HFFc6 (cell line): ENCODE data around the gene POLK. TPM values are rescaled to one million over a fixed set of nuclear protein-coding genes. Genes with fewer than 3 reads are reported as not detected.
"Not testable (repeated sequence)": the region's sequence is repeated elsewhere in the genome, so short reads cannot be mapped to it uniquely, and the experiment has no call there.

Experiments used
- DNase-seq: peaks from one replicate; pipeline ENCODE4 v3.0.0-alpha.2; 2018
- H3K27ac Mint-ChIP-seq: 2 replicates; pipeline ENCODE4 v1.8.0; 2020; ENCODE audit warnings: mild to moderate bottlenecking, mixed read lengths
- H3K27me3 Mint-ChIP-seq: 2 replicates; pipeline ENCODE4 v1.8.0; 2021; ENCODE audit warnings: mild to moderate bottlenecking, moderate library complexity, mixed read lengths; ENCODE audit not compliant: insufficient read depth
- H3K36me3 Mint-ChIP-seq: 2 replicates; pipeline ENCODE4 v1.8.0; 2021; ENCODE audit warnings: low read depth, mixed read lengths
- H3K4me1 Mint-ChIP-seq: 2 replicates; pipeline ENCODE4 v1.8.0; 2020; ENCODE audit warnings: low read depth, mixed read lengths
- H3K4me3 Mint-ChIP-seq: 2 replicates; pipeline ENCODE4 v1.8.0; 2020; ENCODE audit warnings: mild to moderate bottlenecking, moderate library complexity, mixed read lengths
- H3K9me3 Mint-ChIP-seq: 2 replicates; pipeline ENCODE4 v1.8.0; 2020; ENCODE audit warnings: mild to moderate bottlenecking, mixed read lengths
- total RNA-seq, 6 experiments: library from RNA; stranded (reverse); fragmentation: NEBNext Ultra II Directional; extraction: Animal tissue kit (Norgen Biotek cat#: 25700); gene quantifications; 2 replicates in 1 of 6; 3 replicates in 5 of 6; pipeline ENCODE4 v1.2.3, GENCODE V29; 2021
- TF ChIP-seq, protein P1 (sequence below): fragments of 200-600 bp; sonication (generic); IDR thresholded peaks from 2 replicates; pipeline ENCODE4 v1.5.0; 2021; ENCODE audit warnings: antibody characterized with exemption, mild to moderate bottlenecking

POLK gene
- total RNA-seq, 6 experiments from 2014 or later: 25.5 to 30.8 (median 28.7) TPM

DNA sequence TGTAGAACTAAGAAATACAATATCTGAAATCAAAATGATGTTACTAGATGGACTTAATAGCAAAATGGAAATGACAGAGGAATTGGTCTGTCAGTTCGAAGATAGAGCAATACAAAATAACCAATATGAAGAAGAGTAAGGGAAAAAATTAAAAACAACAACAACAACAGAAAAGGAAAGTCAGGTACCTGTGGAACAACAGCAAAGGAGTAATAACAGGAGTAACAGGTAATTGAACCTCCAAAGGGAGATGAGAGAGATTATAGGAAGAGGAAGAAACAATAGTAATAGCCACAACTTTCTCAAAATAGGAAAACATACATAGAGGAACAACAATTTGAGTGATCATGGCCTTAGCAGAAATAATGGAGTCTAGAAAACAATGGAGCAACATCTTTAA lies 13.7 kb downstream of the POLK start:
- TF ChIP-seq, protein P1, sequence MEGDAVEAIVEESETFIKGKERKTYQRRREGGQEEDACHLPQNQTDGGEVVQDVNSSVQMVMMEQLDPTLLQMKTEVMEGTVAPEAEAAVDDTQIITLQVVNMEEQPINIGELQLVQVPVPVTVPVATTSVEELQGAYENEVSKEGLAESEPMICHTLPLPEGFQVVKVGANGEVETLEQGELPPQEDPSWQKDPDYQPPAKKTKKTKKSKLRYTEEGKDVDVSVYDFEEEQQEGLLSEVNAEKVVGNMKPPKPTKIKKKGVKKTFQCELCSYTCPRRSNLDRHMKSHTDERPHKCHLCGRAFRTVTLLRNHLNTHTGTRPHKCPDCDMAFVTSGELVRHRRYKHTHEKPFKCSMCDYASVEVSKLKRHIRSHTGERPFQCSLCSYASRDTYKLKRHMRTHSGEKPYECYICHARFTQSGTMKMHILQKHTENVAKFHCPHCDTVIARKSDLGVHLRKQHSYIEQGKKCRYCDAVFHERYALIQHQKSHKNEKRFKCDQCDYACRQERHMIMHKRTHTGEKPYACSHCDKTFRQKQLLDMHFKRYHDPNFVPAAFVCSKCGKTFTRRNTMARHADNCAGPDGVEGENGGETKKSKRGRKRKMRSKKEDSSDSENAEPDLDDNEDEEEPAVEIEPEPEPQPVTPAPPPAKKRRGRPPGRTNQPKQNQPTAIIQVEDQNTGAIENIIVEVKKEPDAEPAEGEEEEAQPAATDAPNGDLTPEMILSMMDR: no peak
- no peak for DNase-seq
- H3K4me1 Mint-ChIP-seq: peaks cover 53% of the 10 kb centered on the region
- no peak overlapping the region for H3K27ac Mint-ChIP-seq
- H3K9me3 Mint-ChIP-seq: peaks cover 13% of the 10 kb centered on the region
- peaks cover 25% of the 10 kb centered on the region for H3K36me3 Mint-ChIP-seq
- H3K27me3 Mint-ChIP-seq: no peaks in the 10 kb centered on the region
- H3K4me3 Mint-ChIP-seq: no peak overlapping the region

DNA sequence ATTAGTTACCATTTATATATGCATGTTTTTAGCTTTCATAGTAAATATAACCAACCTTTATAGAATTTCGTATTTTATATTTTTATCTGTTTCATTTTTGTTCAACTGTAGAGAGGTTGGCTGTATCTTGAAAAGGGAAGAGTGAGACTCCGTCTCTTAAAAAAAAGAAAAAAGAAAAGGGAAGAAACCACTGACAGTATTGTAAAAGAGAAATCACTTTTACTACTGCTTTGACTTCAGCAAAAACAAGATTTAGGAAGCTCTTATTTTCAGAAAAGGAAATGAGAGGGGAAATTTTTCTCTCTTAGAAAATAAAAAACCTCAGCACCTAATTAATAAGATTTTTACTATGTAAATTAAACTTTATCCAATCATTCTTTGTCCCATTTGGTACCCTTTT lies 14.4 kb downstream of the POLK start:
- Mint-ChIP-seq H3K27me3 (no peaks in the 10 kb centered on the region), H3K9me3 (peaks cover 8% of the 10 kb centered on the region), H3K4me1 (peaks cover 48% of the 10 kb centered on the region), H3K27ac (no peak overlapping the region), H3K36me3 (peaks cover 18% of the 10 kb centered on the region), H3K4me3 (no peak overlapping the region)
- TF ChIP-seq, protein P1: no peak
- DNase-seq: no peak

GRCh38 chr5:75529185-75529584 lies 17.5 kb downstream of the POLK start:
- TF ChIP-seq, protein P1: no peak
- H3K27ac Mint-ChIP-seq: no peak overlapping the region

GRCh38 chr5:75532190-75532589 lies 20.5 kb downstream of the POLK start:
- Mint-ChIP-seq H3K36me3 (peaks cover 44% of the 10 kb centered on the region), H3K4me3 (no peak overlapping the region), H3K27ac (no peak overlapping the region), H3K27me3 (no peaks in the 10 kb centered on the region), H3K4me1 (peaks cover 55% of the 10 kb centered on the region), H3K9me3 (peaks cover 33% of the 10 kb centered on the region)
- no peak for DNase-seq
- TF ChIP-seq, protein P1: no peak

More at GRCh38 chr5:75529185-75529584, 17.5 kb downstream of the POLK start:
- Mint-ChIP-seq H3K36me3 (peaks cover 26% of the 10 kb centered on the region), H3K4me1 (peaks cover 40% of the 10 kb centered on the region), H3K27me3 (no peaks in the 10 kb centered on the region), H3K9me3 (peaks cover 23% of the 10 kb centered on the region), H3K4me3 (no peak overlapping the region)
- no peak for DNase-seq

DNA sequence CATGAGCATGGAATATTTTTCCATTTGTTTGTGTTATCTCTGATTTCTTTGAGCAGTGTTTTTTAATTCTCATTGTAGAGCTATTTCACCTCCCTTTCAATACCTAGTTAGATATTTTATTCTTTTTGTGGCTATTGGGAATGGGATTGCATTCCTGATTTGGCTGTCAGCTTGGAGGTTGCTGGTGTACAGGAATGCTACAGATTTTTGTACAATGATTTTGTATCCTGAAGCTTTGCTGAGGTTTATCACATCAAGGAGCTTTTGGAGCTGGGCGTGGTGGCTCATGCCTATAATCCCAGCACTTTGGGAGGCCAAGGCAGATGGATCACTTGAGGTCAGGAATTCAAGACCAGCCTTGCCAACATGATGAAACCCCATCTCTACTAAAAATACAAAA lies 22.0 kb downstream of the POLK start:
- peak; percentile 86 for DNase-seq
- Mint-ChIP-seq H3K27ac (peak overlapping the region; percentile 66), H3K4me3 (peak overlapping the region; percentile 25), H3K9me3 (peaks cover 33% of the 10 kb centered on the region), H3K36me3 (peaks cover 44% of the 10 kb centered on the region), H3K4me1 (peaks cover 55% of the 10 kb centered on the region)
- not testable (repeated sequence) for H3K27me3 Mint-ChIP-seq

- Mint-ChIP-seq H3K4me3 (peak overlapping the region; percentile 14; the same call in 1 of the 2 replicates), H3K4me1 (peaks cover 49% of the 10 kb centered on the region), H3K27ac (peak overlapping the region; percentile 66), H3K27me3 (no peaks in the 10 kb centered on the region), H3K9me3 (peaks cover 33% of the 10 kb centered on the region), H3K36me3 (peaks cover 39% of the 10 kb centered on the region)
- DNase-seq: no peak
- TF ChIP-seq, protein P1: no peak
Observed at GRCh38 chr5:75534734-75535133, 23.0 kb downstream of the POLK start.
